Ovary (tissue), 9 donors: Measurements from ENCODE around the gene DNMT1. TPM values are rescaled to one million over a fixed set of nuclear protein-coding genes. Genes with fewer than 3 reads are reported as not detected.

Experiments used
- DNase-seq, 5 donors: peaks; one replicate each; pipeline ENCODE4 v3.0.0-alpha.2; 2019 to 2020
- H3K27ac ChIP-seq, 2 donors: fragments of 200-600 bp; one replicate each; pipeline versions ENCODE4 v1.5.1 to v1.8.0; 2019 to 2022
- H3K27me3 ChIP-seq: fragments of 200-600 bp; one replicate; pipeline ENCODE4 v1.8.0; 2022
- H3K36me3 ChIP-seq: fragments of 200-600 bp; sonication (generic); one replicate; pipeline ENCODE4 v1.5.1; 2019
- H3K4me1 ChIP-seq: one replicate; pipeline ENCODE4 v1.8.1; 2013; ENCODE audit warnings: mild to moderate bottlenecking, moderate library complexity; ENCODE audit not compliant: insufficient read depth
- H3K4me3 ChIP-seq: fragments of 200-600 bp; sonication (generic); one replicate; pipeline ENCODE4 v1.5.1; 2017
- H3K9me3 ChIP-seq, 2 donors: fragments of 200-600 bp in 1 of 2; sonication (generic) in 1 of 2; one replicate each; pipeline versions ENCODE4 v1.5.1 to v1.8.1; 2013 to 2019; ENCODE audit warnings: mild to moderate bottlenecking in 1 of 2, moderate library complexity in 1 of 2
- CTCF ChIP-seq, 3 donors: fragments of 450-650 bp in 2 of 3; fragments of 200-600 bp in 1 of 3; IDR thresholded peaks; one replicate each; pipeline versions ENCODE4 v1.5.1 to v1.8.0; 2016 to 2022; ENCODE audit warnings: antibody characterized with exemption in 3 of 3, mild to moderate bottlenecking in 1 of 3
- EP300 ChIP-seq: sonication (generic); formaldehyde crosslinking; IDR thresholded peaks from one replicate; pipeline ENCODE4 v1.6.1; 2017; ENCODE audit warnings: antibody characterized with exemption
- POLR2A ChIP-seq: fragments of 450-650 bp; IDR thresholded peaks from one replicate; pipeline ENCODE4 v1.6.1; 2017; ENCODE audit warnings: antibody characterized with exemption, mild to moderate bottlenecking, moderate library complexity
- WGBS, 3 donors: extraction: QIAGEN DNeasy Blood & Tissue Kit in 1 of 3; methylation state at CpG; one replicate each; pipeline versions ENCODE4 v1.1.5 to v1.1.7; 2013 to 2017; 5-methylcytosine and 5-hydroxymethylcytosine counted together
- intact Hi-C, 4 donors: fragments of 100-400 bp; cut with DNase I; formaldehyde crosslinking; loops; one replicate each; pipeline versions ENCODE4 v1.11.0 to v1.15.1; 2022 to 2023
- polyA plus RNA-seq, 2 donors: library from polyadenylated mRNA; stranded (reverse); fragments of 200-250 nt in 1 of 2; fragments of 350-450 nt in 1 of 2; fragmentation: Illumina TruSeq in 1 of 2; extraction: RNeasy Lipid Tissue Mini Kit (QIAGEN cat#74804) in 1 of 2; gene quantifications; one replicate each; pipeline ENCODE4 v1.2.3, GENCODE V29; 2013 to 2014
- total RNA-seq, 7 donors: library from RNA; depleted of rRNA in 2 of 7; stranded (reverse); fragments of >200 nt in 2 of 7; fragmentation: NEBNext Ultra II Directional in 3 of 7; extraction: Animal tissue kit (Norgen Biotek cat#: 25700) in 3 of 7; gene quantifications; one replicate each; pipeline versions ENCODE4 v1.1.0 to v1.2.4, GENCODE V29; 2016 to 2023
- donor health status: DM: no; HTN: no; CAD: no; lungs with moderate emphysema.
- donor health status: DM: no; HTN: no; CAD: no.
- donor health status: Bipolar disorder and iron deficiency.
- donor health status: DM: yes; HTN: yes; CAD: no.
- donor health status: DM: no; HTN: no; CAD: no.
- donor health status: DM: yes; HTN: yes; CAD: no.

Gene DNMT1
- total and polyA plus RNA-seq, 9 donors, result 19.8 to 74.2 (median 41.8) TPM

GRCh38 chr19:10191347-10191746 lies 3.4 kb downstream of the DNMT1 start:
- Histone ChIP-seq H3K9me3 (no peaks in the 10 kb centered on the region), H3K36me3 (no peaks in the 10 kb centered on the region), H3K27me3 (no peaks in the 10 kb centered on the region), H3K27ac (no peak overlapping the region), H3K4me3 (no peak overlapping the region), H3K4me1 (peaks cover 4% of the 10 kb centered on the region)
- WGBS, 3 donors, result 68 to 75% (median 74%) methylated on average over 2 of the region's 2 CpGs
- no peak for DNase-seq
- intact Hi-C loops, result loop anchor here in 1 of 4 donors (10.0 kb wide), 1 partner anchor 63 kb away; the partner anchor contains the start of gene MRPL4
- no peak for TF ChIP-seq EP300
- TF ChIP-seq POLR2A, result no peak
- no peak for TF ChIP-seq CTCF (IDR thresholded peaks at IDR 0.05)

GRCh38 chr19:10190026-10190425 lies 4.7 kb downstream of the DNMT1 start:
- 95 to 98% (median 96%) methylated on average over 5 of the region's 5 CpGs for WGBS, 3 donors

GRCh38 chr19:10189616-10190015 lies 5.1 kb downstream of the DNMT1 start:
- peaks cover 4% of the 10 kb centered on the region for H3K4me1 ChIP-seq
- H3K9me3 ChIP-seq, result no peaks in the 10 kb centered on the region
- 82 to 90% (median 87%) methylated on average over 5 of the region's 5 CpGs for WGBS, 3 donors
- H3K27me3 ChIP-seq, result no peaks in the 10 kb centered on the region
- intact Hi-C loops, result loop anchor here in 1 of 4 donors (10.0 kb wide), 1 partner anchor 65 kb away; the partner anchor contains the start of gene MRPL4
- no peak overlapping the region for H3K27ac ChIP-seq
- TF ChIP-seq POLR2A, result no peak
- no peak for TF ChIP-seq EP300
- no peak for TF ChIP-seq CTCF (IDR thresholded peaks at IDR 0.05)
- H3K4me3 ChIP-seq, result no peak overlapping the region
- no peaks in the 10 kb centered on the region for H3K36me3 ChIP-seq
- no peak for DNase-seq

More at GRCh38 chr19:10190026-10190425, 4.7 kb downstream of the DNMT1 start:
- Histone ChIP-seq H3K4me3 (no peak overlapping the region), H3K27me3 (no peaks in the 10 kb centered on the region), H3K36me3 (no peaks in the 10 kb centered on the region), H3K4me1 (peaks cover 4% of the 10 kb centered on the region), H3K27ac (no peak overlapping the region), H3K9me3 (no peaks in the 10 kb centered on the region)
- no peak for TF ChIP-seq EP300
- no peak for TF ChIP-seq CTCF (IDR thresholded peaks at IDR 0.05)
- TF ChIP-seq POLR2A, result no peak
- DNase-seq, result no peak
- intact Hi-C loops, result loop anchor here in 1 of 4 donors (10.0 kb wide), 1 partner anchor 65 kb away; the partner anchor contains the start of gene MRPL4

GRCh38 chr19:10187315-10187714 lies 7.4 kb downstream of the DNMT1 start:
- Histone ChIP-seq H3K27ac (no peak overlapping the region), H3K9me3 (no peaks in the 10 kb centered on the region), H3K4me1 (no peaks in the 10 kb centered on the region), H3K27me3 (no peaks in the 10 kb centered on the region), H3K4me3 (no peak overlapping the region), H3K36me3 (no peaks in the 10 kb centered on the region)
- no peak for DNase-seq
- WGBS, 3 donors, result 90% methylated on average over 11 of the region's 11 CpGs
- TF ChIP-seq POLR2A, result no peak
- no peak for TF ChIP-seq CTCF (IDR thresholded peaks at IDR 0.05)
- TF ChIP-seq EP300, result no peak
- intact Hi-C loops, result no loop called here
